ENCODE measurements around the gene BTNL9. TPM values are rescaled to one million over a fixed set of nuclear protein-coding genes. Genes with fewer than 3 reads are reported as not detected.

Gene BTNL9
- total and polyA plus RNA-seq, 2 of the 8 experiments (the other 6 are each of a cell fraction or from before 2014, with no cell fraction given): 0.23 to 0.89 TPM

GRCh38 chr5:181043285-181044092, 3.4 kb downstream of the BTNL9 start:
- Histone ChIP-seq H3K14ac (ENCODE audit: insufficient read length) (no peak overlapping the region), H2BK20ac (ENCODE audit: low read length) (no peak overlapping the region), H3K9me3 (ENCODE audit: insufficient read depth in 2 of 2, low read depth in 1 of 2, low read length in 1 of 2) (peaks cover 2 to 7% of the 10 kb centered on the region in 2 experiments; a peak in 2 of 4 replicates), H3K23me2 (ENCODE audit: low read depth, low read length) (peaks cover 2% of the 10 kb centered on the region; the same call in 1 of the 2 replicates), H3K23ac (ENCODE audit: insufficient read length) (no peak overlapping the region), H4K20me1 (replicated peaks in 1 of 2; ENCODE audit: control insufficient read depth in 1 of 2, insufficient read depth in 2 of 2, low read length in 2 of 2) (no peaks in the 10 kb centered on the region), H3K27ac (ENCODE audit: low read depth, low read length) (no peak overlapping the region), H3K79me1 (ENCODE audit: low read depth, low read length) (no peaks in the 10 kb centered on the region), H4K5ac (ENCODE audit: insufficient read length, low read depth, low read length) (no peak overlapping the region), H3K4me1 (replicated peaks in 1 of 4; ENCODE audit: control insufficient read depth in 3 of 4, insufficient read depth in 4 of 4, low read length in 3 of 4) (no peaks in the 10 kb centered on the region; a peak in 1 of 7 replicates), H3K9ac (replicated peaks in 1 of 4; ENCODE audit: extremely low read depth in 1 of 4, low read depth in 3 of 4, low read length in 3 of 4) (no peak overlapping the region), H4K91ac (replicated peaks; ENCODE audit: insufficient read length, low read length) (no peak overlapping the region), H3K4ac (replicated peaks; ENCODE audit: insufficient read length, low read depth, low read length) (no peak overlapping the region), H2AFZ (ENCODE audit: low read length) (no peak overlapping the region), H3K27me3 (replicated peaks in 1 of 4; ENCODE audit: control insufficient read depth in 3 of 4, extremely low read depth in 1 of 4, insufficient read depth in 3 of 4, low read length in 3 of 4) (no peaks in the 10 kb centered on the region; a peak in 2 of 7 replicates), H3K56ac (replicated peaks; ENCODE audit: insufficient read length, low read depth, low read length) (no peak overlapping the region), H3K18ac (ENCODE audit: extremely low read depth, low read length) (no peak overlapping the region), H2BK5ac (ENCODE audit: low read depth, low read length) (no peak overlapping the region), H2BK12ac (ENCODE audit: low read depth, low read length) (no peak overlapping the region), H2BK120ac (replicated peaks; ENCODE audit: low read depth, low read length) (no peak overlapping the region), H3K4me3 (ENCODE audit: extremely low read depth in 1 of 4, insufficient read depth in 2 of 4, low read depth in 3 of 4, low read length in 4 of 4) (no peak overlapping the region), H3K4me2 (ENCODE audit: insufficient read depth in 1 of 2, low read depth in 2 of 2, low read length in 2 of 2) (no peak overlapping the region), H2BK15ac (ENCODE audit: low read length) (peak overlapping the region; percentile 5; the same call in 1 of the 2 replicates), H4K8ac (ENCODE audit: extremely low read depth, insufficient read depth, low read length) (no peak overlapping the region), H3K36me3 (ENCODE audit: control insufficient read depth in 2 of 4, insufficient read depth in 4 of 4, low read length in 3 of 4) (no peaks in the 10 kb centered on the region), H3K79me2 (ENCODE audit: control insufficient read depth in 1 of 2, insufficient read depth in 2 of 2, low read length in 2 of 2) (no peaks in the 10 kb centered on the region), H2AK5ac (ENCODE audit: low read depth, low read length) (no peak overlapping the region)
- DNase-seq (ENCODE audit: low read depth in 1 of 2, low spot score in 2 of 2) (no peak), FAIRE-seq (no peak)
- 84% methylated on average over 11 of the region's 12 CpGs; no CpG with 5 or more reads in 1 of the 2 experiments for WGBS, 2 experiments (ENCODE audit: extremely low coverage in 1 of 2, insufficient coverage in 1 of 2, insufficient read length in 1 of 2, insufficient replicate concordance in 2 of 2, low coverage in 1 of 2, low lambda C conversion rate in 2 of 2, missing lambda C conversion rate in 1 of 2)
- POLR2A ChIA-PET (ENCODE audit: partially characterized antibody): interaction anchor here (2.0 kb wide), 1 partner anchor 11 kb away, joined by 4 read pairs; no protein-coding TSS in a partner anchor
- CTCF ChIA-PET (ENCODE audit: partially characterized antibody): interaction anchor here (0.8 to 1.3 kb wide), 7 partner anchors 11 to 169 kb away, joined by 3 to 6 read pairs (median 4); no protein-coding TSS in a partner anchor
- TF ChIP-seq CTCF (IDR thresholded peaks at IDR 0.05; ENCODE audit: control extremely low read depth in 1 of 3, insufficient read depth in 1 of 3, low read depth in 1 of 3, low read length in 3 of 3): peak; percentile 27 to 30 (median 29); a peak in 3 of 4 replicates
- TF ChIP-seq CREB1 (IDR thresholded peaks at IDR 0.05): no peak
- TF ChIP-seq CEBPB (IDR thresholded peaks at IDR 0.05; ENCODE audit: low read depth, low read length): no peak
- no peak for TF ChIP-seq CHD2 (IDR thresholded peaks at IDR 0.05; ENCODE audit: low read length)
- TF ChIP-seq RAD21 (IDR thresholded peaks at IDR 0.05 in 1 of 2, conservative IDR thresholded peaks at IDR 0.05 in 1 of 2; ENCODE audit: low read depth in 2 of 2, low read length in 2 of 2): peak; percentile 42 to 60; a peak in 3 of 4 replicates
- no peak for TF ChIP-seq USF2 (IDR thresholded peaks at IDR 0.05; ENCODE audit: low read length)
- TF ChIP-seq CBX5 (IDR thresholded peaks at IDR 0.05; ENCODE audit: low read depth, low read length): no peak
- TF ChIP-seq CBX8 (IDR thresholded peaks at IDR 0.05; ENCODE audit: borderline replicate concordance, low read depth, low read length): no peak
